Testis (tissue), 3 donors: Measurements from ENCODE around the gene KCNK10. TPM values are rescaled to one million over a fixed set of nuclear protein-coding genes. Genes with fewer than 3 reads are reported as not detected.

Source experiments
- DNase-seq: peaks from one replicate; pipeline ENCODE4 v3.0.0-alpha.2; 2019
- H3K27ac ChIP-seq, 2 donors: fragments of 200-600 bp; sonication (generic); one replicate each; pipeline ENCODE4 v1.5.1; 2019
- H3K27me3 ChIP-seq: fragments of 200-600 bp; sonication (generic); one replicate; pipeline ENCODE4 v1.5.1; 2019
- H3K36me3 ChIP-seq: fragments of 200-600 bp; sonication (generic); one replicate; pipeline ENCODE4 v1.5.1; 2017; ENCODE audit warnings: low read depth; ENCODE audit errors: missing control alignments
- H3K4me1 ChIP-seq: fragments of 200-600 bp; sonication (generic); one replicate; pipeline ENCODE4 v1.5.1; 2019
- H3K4me3 ChIP-seq, 2 donors: fragments of 200-600 bp; sonication (generic); one replicate each; pipeline ENCODE4 v1.5.1; 2017 to 2019
- H3K9me3 ChIP-seq: fragments of 200-600 bp; sonication (generic); one replicate; pipeline ENCODE4 v1.5.1; 2017
- POLR2A ChIP-seq: fragments of 450-650 bp; IDR thresholded peaks from one replicate; pipeline ENCODE4 v1.6.1; 2017; ENCODE audit warnings: antibody characterized with exemption, mild to moderate bottlenecking, moderate library complexity
- WGBS, 2 donors: methylation state at CpG; one replicate each; pipeline ENCODE4 v1.1.5; 2018; 5-methylcytosine and 5-hydroxymethylcytosine counted together
- intact Hi-C: fragments of 100-400 bp; cut with DNase I; formaldehyde crosslinking; loops from one replicate; pipeline ENCODE4 v1.15.1; 2023; ENCODE audit warnings: low total_unique reads
- polyA plus RNA-seq: library from polyadenylated mRNA; stranded (reverse); fragments of 350-450 nt; fragmentation: Illumina TruSeq; extraction: RNeasy Lipid Tissue Mini Kit (QIAGEN cat#74804); gene quantifications from one replicate; pipeline ENCODE4 v1.2.3, GENCODE V29; 2014; ENCODE audit warnings: low read depth, low replicate concordance; ENCODE audit not compliant: insufficient read depth
- total RNA-seq, 2 donors: library from RNA; depleted of rRNA; stranded (reverse); fragments of >200 nt; gene quantifications; one replicate each; pipeline ENCODE4 v1.2.3, GENCODE V29; 2016
- TF ChIP-seq, protein P1 (sequence below), 3 experiments: fragments of 450-650 bp in 2 of 3; fragments of 200-600 bp in 1 of 3; sonication (generic) in 1 of 3; IDR thresholded peaks; one replicate each; pipeline ENCODE4 v1.5.1; 2016 to 2019; ENCODE audit warnings: antibody characterized with exemption in 3 of 3, mild to moderate bottlenecking in 2 of 3, moderate library complexity in 1 of 3

Gene KCNK10
- total and polyA plus RNA-seq, 3 donors from 2014 or later, result 0.55 to 4.2 (median 1.6) TPM

DNA sequence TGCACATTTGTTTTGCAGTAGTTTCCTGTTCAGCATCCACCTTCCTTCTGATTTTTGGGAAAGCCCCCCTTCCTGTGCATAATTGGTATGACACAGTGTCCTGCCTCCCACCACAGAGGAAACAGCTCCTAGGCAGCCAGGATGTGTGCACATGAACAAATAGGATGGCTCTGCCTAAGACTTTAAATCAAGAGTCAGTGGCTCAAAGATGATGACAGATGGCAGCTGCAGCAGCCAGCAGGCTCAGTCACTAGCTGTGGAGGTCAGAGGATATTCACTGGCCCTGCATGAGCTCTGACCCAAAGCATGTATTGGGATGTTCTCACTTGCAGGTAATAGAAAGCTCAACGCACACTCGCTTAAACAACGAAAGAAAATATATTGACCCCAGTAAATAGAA is 90.3 kb downstream of the KCNK10 start:
- WGBS, 2 donors, result 84 to 92% methylated on average over 3 of the region's 3 CpGs
- no peak for DNase-seq
- no peak overlapping the region for H3K27ac ChIP-seq
- H3K4me3 ChIP-seq, result no peak overlapping the region
- H3K27me3 ChIP-seq, result no peaks in the 10 kb centered on the region
- intact Hi-C loops, result no loop called here
- H3K9me3 ChIP-seq, result no peaks in the 10 kb centered on the region
- no peaks in the 10 kb centered on the region for H3K4me1 ChIP-seq
- H3K36me3 ChIP-seq, result no peaks in the 10 kb centered on the region
- no peak for TF ChIP-seq POLR2A
- TF ChIP-seq, protein P1, sequence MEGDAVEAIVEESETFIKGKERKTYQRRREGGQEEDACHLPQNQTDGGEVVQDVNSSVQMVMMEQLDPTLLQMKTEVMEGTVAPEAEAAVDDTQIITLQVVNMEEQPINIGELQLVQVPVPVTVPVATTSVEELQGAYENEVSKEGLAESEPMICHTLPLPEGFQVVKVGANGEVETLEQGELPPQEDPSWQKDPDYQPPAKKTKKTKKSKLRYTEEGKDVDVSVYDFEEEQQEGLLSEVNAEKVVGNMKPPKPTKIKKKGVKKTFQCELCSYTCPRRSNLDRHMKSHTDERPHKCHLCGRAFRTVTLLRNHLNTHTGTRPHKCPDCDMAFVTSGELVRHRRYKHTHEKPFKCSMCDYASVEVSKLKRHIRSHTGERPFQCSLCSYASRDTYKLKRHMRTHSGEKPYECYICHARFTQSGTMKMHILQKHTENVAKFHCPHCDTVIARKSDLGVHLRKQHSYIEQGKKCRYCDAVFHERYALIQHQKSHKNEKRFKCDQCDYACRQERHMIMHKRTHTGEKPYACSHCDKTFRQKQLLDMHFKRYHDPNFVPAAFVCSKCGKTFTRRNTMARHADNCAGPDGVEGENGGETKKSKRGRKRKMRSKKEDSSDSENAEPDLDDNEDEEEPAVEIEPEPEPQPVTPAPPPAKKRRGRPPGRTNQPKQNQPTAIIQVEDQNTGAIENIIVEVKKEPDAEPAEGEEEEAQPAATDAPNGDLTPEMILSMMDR (IDR thresholded peaks at IDR 0.05), result no peak

DNA sequence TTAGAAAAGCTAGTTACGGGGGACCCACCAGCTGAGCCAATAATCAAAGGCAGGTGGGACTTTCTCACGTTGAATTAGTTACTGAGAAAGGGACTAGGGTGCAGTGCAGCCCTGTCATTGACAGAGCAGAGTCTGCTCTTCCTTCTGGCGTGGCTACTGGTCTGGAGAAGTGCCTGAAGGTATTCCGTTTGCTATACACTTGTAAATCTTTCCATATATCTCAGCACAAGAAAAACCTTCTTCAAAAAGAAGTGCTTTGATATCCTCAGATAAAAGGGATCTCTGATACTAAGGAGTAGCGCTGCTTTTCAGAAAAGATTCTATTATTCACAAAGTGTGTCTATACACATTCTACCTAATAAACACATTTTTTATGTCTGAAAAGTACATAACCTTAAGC is 91.5 kb downstream of the KCNK10 start:
- H3K4me3 ChIP-seq, result no peak overlapping the region
- WGBS, 2 donors, result 70 to 73% methylated on average over 5 of the region's 5 CpGs
- no peaks in the 10 kb centered on the region for H3K9me3 ChIP-seq
- no peaks in the 10 kb centered on the region for H3K36me3 ChIP-seq
- intact Hi-C loops, result no loop called here
- DNase-seq, result no peak
- H3K27me3 ChIP-seq, result no peaks in the 10 kb centered on the region
- no peak overlapping the region for H3K27ac ChIP-seq
- H3K4me1 ChIP-seq, result no peaks in the 10 kb centered on the region
- TF ChIP-seq, protein P1 (IDR thresholded peaks at IDR 0.05), result no peak
- no peak for TF ChIP-seq POLR2A

DNA sequence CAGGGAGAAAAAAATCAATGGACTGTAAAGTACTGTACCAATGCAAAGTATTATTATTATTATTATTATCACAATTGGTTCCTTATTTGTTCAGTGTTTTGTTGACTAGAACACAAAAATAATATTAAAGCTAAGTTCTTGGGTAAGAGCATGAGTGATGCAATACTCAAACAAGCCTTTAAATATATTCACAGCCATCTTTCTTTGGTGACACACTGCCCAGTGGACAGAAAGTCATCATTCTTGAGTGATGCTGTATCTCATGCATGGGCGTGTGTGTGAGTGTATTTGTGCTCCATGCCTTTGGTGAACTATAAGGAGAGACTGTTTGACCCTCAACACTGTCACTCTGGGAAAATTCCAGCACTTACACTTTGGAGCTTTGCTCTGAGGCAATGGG is 93.6 kb downstream of the KCNK10 start:
- TF ChIP-seq POLR2A, result no peak
- TF ChIP-seq, protein P1 (IDR thresholded peaks at IDR 0.05), result no peak
- no peak for DNase-seq
- intact Hi-C loops, result no loop called here
- Histone ChIP-seq H3K4me1 (no peaks in the 10 kb centered on the region), H3K9me3 (no peaks in the 10 kb centered on the region), H3K27me3 (no peaks in the 10 kb centered on the region), H3K36me3 (no peaks in the 10 kb centered on the region), H3K4me3 (no peak overlapping the region), H3K27ac (no peak overlapping the region)
- 86 to 87% methylated on average over 1 of the region's 1 CpG for WGBS, 2 donors

DNA sequence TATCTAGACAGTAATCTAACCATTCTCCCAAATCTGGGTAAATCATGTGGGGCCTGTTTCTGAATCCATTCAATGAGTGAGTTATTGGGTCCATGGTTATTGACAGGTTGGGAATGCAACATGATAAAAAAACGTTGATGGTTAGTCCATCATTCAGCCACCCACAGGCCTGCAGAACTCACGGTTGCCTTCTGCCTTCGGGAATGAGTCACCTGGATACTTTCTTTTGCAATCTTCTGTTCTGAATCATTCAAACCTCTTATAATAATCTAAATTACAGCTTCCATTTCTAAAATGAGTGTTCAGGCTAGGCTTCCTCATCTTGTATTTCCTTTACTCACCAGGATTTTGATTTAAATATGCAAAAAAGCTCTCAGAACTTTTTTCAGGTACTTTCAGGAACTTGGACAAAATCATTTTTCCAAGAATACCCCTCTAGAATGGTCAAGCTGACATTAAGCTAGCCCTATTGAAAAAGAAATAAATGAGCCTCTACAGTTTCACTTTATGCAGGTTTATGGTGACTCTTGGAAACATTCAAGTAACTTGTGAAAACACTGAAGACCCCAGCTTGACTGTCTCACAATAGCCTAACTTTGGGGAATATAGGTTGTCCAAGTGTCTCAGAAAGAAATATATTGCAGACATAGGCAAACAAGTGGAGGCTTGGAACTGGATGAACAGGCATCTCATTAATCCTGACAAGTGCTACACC is 94.4 kb downstream of the KCNK10 start:
- intact Hi-C loops, result no loop called here
- TF ChIP-seq, protein P1 (IDR thresholded peaks at IDR 0.05), result no peak
- no peak for TF ChIP-seq POLR2A

DNA sequence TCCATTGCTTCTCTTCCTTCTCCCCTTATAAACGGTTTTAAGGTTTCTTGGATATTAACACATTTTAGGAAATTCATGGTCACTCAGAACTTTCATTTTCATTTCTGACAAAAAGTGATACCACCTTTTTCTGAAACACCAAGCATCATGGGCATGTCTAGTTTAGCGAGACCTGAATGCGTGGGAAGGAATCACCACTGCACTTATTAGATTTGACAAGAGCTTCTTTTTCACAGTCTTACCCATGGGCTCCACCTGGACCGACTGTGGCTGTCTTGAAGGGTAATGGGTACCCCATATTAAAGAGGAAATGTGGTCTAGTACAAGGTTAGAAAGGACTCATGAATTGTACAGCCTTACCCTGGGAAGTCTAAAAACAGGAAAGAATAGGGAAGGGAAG is 95.4 kb downstream of the KCNK10 start:
- intact Hi-C loops, result no loop called here
- 74 to 78% methylated on average over 4 of the region's 4 CpGs for WGBS, 2 donors
- no peaks in the 10 kb centered on the region for H3K36me3 ChIP-seq

More for the DNA sequence above, 94.4 kb downstream of the KCNK10 start:
- Histone ChIP-seq H3K9me3 (no peaks in the 10 kb centered on the region), H3K4me1 (no peaks in the 10 kb centered on the region), H3K27me3 (no peaks in the 10 kb centered on the region), H3K36me3 (no peaks in the 10 kb centered on the region), H3K27ac (no peak overlapping the region), H3K4me3 (no peak overlapping the region)
- WGBS, 2 donors, result 84 to 92% methylated on average over 3 of the region's 3 CpGs
- DNase-seq, result no peak

More for the DNA sequence above, 95.4 kb downstream of the KCNK10 start:
- no peak for TF ChIP-seq POLR2A
- TF ChIP-seq, protein P1 (IDR thresholded peaks at IDR 0.05), result no peak
- Histone ChIP-seq H3K27ac (no peak overlapping the region), H3K27me3 (no peaks in the 10 kb centered on the region), H3K4me1 (no peaks in the 10 kb centered on the region), H3K4me3 (no peak overlapping the region), H3K9me3 (no peaks in the 10 kb centered on the region)
- no peak for DNase-seq
